Glomerular visceral epithelial cell (primary cell): ENCODE measurements around the gene PADI2.
A peak's percentile ranks its signal among the peaks of the same experiment; 100 is the strongest.

ENCODE experiments used
- DNase-seq: peaks from one replicate; pipeline ENCODE4 v3.0.0-alpha.2; 2016; ENCODE audit errors: extremely low spot score

Gene PADI2

DNA sequence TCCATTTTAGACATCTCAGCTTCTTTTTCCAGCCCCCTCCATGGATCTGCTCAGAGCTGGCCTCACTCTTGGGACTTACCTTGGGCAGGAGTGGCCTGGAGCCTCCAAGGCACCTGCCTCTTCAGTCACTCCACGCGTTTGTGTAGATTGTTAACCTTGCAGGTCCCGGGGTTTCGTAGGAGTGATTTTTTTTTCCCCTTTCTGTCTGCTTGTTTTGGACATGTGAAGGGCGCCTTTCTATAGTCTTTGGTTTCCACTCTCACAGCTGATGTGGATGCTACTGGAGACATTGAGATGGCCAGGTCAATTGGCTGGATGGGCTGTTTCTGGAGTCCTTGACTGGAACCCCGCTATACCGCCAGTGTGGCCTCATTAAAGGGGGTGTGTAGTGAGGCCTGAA lies 63.5 kb downstream of the PADI2 start:
- no peak for DNase-seq

GRCh38 chr1:17053685-17054410 lies 65.4 kb downstream of the PADI2 start, which contains the start of gene SDHB:
TSS of gene SDHB (minus strand) at chr1:17054032. CDS start at chr1:17054019, 13 bp downstream.
- peak; percentile 99 for DNase-seq

DNA sequence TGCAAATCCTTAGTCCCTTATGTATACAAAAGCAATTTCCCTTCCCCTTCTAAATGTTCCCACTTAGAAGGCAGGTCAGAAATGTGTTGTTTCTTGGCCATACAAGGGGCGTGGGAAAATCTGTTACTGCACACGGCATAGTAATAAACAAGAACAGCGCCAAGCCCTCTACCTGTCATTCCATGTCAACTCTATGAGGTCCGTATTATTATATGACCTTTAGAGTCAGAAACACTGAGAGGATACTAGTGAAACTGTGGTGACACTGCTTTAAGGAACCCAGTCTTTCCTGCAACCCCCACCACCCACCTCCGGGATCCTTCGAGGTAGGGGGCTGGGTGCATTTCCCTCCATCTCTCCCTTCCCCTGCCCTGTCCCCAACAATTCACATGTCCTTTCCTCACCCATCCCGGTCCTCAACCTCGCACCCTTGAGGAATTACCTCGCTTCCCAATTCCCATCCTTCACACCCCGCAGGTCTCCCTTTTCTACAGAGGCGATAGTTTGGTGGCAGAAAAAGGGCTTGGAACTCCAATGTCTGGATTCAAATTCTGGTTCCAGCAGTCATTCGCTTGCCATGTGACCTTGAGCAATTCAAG lies 66.1 kb downstream of the PADI2 start:
- no peak for DNase-seq

DNA sequence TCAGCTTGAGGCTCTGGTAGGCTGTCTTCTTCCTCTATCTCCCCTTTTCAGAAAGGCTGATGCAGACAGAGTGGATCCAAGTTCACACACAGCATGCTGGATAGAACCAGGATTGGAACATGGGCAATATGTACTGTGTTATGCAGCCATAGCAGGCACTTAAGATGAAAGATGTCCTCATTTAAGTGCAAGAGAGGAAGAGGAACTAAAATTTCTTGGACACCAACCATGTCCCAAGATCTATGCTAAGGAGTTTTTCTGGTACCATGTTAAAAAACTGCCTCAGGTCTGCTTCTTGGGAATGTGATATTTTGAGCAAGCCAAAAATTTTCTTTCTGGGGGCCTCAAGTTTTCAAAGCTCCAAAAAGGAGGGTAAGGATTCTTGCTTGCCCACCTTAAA lies 66.6 kb downstream of the PADI2 start:
- no peak for DNase-seq

GRCh38 chr1:17052038-17052437 lies 67.2 kb downstream of the PADI2 start:
- DNase-seq = no peak

DNA sequence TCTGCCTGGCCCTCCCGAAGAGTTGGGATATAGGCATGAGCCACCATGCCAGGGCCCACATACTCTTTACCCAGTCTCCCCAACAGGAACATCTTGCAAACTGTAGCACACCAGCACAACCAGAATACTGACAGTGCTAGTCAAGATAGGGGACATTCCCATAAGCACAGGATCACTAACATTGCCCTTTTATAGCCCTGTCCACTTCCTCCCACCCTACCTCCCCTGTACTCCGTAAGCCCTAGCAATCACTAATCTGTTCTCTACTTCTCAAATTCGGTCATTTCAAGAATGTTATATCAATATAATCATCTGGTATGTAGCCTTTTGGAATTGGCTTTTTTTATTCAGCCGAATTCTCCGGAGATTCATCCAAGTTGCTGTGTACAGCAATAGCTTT lies 71.3 kb downstream of the PADI2 start:
- no peak for DNase-seq

- no peak for DNase-seq
These were observed 73.0 kb downstream of the PADI2 start for GRCh38 chr1:17046334-17046657.

DNA sequence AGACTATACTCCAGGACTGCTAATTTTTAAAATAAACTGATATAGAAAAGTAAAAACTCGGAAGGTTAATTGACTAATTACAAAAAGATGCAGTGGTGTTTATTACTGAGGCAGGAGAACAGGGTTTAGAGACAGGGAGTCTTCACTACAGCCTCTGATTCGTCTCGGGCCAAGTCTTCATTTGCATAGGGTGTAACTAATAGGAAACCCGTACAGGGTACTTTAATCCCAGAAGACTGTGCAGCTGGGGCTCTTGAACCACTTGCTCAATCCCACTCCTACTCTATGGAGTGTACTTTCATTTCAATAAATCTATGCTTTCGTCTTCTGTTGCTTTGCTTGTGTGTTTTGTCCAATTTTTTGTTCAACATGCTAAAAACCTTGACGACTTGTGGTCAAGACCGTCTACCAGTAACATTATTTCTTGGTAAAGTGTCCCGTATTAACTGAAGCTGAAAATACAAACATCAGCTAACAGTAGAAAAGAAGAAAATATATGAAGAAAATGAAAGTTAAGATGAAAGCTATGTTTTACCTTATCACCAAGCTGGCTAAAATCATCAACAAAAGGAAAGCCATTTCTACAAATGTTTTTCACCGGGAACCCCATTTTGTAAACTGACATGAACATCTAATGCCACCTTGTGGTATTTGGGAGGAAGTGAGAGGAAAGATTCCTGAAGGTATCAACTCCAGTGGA lies 73.5 kb downstream of the PADI2 start:
- peak; percentile 62 for DNase-seq

DNA sequence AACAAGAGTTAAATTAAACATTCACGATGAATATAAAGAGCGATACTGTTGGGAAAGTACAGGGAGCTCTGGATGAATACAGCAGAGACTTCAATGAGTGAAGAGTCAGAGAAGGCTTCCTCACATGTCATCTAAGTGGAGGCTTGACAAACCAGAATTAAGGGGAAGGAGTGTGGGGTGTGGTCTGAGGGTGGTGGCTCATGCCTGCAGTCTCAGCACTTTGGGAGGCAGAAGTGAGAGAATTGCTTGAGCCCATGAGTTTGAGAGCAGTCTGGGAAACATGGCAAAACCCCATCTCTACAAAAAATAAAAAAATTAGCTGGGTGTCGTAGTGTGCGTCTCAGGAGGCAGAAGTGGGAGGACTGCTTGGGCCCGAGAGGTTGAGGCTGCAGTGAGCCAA lies 74.1 kb downstream of the PADI2 start:
- DNase-seq = no peak

- DNase-seq = no peak
These were observed 75.6 kb downstream of the PADI2 start for GRCh38 chr1:17043676-17044075.

- DNase-seq = no peak
These were observed 79.1 kb downstream of the PADI2 start for GRCh38 chr1:17040135-17040534.

GRCh38 chr1:17039522-17039921 lies 79.7 kb downstream of the PADI2 start:
- no peak for DNase-seq

DNA sequence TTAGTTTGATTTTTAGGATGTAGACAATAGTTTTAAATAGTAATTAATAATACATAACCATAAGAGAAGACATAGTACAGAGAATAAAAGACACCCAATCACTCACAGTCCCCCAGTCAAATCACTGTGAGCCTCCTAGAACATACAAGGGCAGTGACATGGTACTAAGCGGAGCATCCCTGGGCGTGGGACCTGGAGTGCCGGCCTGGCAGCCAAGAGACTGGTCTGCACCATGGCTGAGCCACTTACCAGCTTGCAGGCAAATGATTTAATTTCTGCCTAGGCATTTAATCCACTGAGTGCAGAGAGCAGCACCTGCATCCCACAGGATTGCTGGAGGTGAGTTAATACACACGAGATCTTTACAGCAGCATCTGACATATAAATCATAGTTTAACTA lies 85.8 kb downstream of the PADI2 start:
- DNase-seq = no peak

- no peak for DNase-seq
These were observed 86.5 kb downstream of the PADI2 start for GRCh38 chr1:17032741-17033140.

DNA sequence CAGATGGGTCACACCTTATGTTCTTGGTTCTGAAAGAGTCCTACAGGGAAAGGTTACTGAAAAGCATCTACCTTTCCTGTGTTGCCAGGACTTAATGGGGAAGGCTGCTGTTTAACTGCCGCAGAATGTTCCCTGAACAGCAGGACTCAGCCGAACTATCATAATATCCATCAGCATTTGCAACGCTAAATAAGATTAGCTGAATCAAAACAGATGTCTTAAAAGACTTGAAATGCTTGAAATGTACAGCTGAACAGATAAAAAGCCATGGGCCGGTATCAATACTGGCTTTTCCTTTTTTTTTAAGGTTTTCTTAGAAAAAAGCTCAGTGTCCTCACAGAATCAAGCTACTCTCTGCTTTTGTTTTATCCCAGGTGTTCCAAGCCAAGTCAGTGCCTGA lies 87.8 kb downstream of the PADI2 start:
- DNase-seq = no peak

GRCh38 chr1:17030206-17030605 lies 89.0 kb downstream of the PADI2 start:
- no peak for DNase-seq

- no peak for DNase-seq
These were observed 90.5 kb downstream of the PADI2 start for GRCh38 chr1:17028662-17029188.

DNA sequence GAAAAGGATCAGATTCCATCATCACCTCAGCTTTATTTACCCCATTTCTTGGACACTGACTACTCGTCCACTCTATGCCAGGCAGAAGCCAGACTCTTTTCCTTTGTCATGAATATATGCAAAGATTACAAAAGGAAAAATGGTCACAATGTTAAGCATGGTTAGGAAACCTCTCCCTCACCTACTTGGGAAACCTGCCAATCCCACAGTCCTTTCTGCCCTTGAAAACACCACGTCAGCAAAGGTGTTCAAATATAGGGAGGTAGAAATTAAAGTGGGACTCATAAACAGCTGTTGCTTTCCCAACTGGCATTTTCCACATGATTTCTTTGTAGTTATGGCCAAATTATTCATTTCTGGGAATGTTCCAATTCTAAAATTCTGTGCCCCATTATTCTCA lies 91.4 kb downstream of the PADI2 start:
- no peak for DNase-seq

DNA sequence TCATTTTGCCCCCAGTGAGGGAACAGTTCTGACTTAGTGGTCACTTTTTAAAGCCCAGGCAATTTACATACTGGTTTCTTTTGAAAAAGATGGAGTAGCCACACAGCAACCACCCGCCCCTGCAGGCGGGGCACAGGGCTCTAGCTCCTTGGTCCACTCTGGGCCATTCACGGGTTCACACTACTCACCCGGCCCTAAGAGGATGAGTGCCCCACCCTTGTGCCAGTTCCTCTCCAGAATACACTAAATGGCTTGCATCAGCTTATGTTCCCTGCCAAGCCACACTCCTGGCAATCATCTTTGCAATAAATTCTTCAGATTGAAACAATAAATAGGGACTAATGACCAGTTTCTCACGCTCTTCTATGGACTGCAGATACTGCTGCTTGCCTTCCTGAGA lies 91.8 kb downstream of the PADI2 start:
- DNase-seq = no peak

GRCh38 chr1:17024721-17025120 lies 94.5 kb downstream of the PADI2 start:
- DNase-seq = no peak

DNA sequence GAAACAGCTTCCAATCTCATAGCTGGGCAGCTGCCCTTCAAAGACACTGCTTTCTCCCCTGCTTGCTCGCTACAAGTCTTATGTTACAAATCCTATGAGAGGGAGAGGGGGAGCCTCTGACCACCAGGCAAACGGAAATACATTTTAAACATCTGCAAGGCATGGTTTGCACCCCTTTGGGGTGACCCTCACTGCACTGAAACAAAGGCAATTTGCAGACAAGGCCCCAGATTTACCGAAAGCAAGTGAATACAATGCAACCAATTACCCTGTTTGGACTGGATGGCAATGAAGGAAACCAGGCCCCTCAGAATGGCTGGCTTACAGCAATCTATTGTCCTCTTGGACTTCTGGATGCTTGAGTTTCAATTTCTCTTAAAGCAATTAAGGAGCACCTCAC lies 95.7 kb downstream of the PADI2 start:
- no peak for DNase-seq

DNA sequence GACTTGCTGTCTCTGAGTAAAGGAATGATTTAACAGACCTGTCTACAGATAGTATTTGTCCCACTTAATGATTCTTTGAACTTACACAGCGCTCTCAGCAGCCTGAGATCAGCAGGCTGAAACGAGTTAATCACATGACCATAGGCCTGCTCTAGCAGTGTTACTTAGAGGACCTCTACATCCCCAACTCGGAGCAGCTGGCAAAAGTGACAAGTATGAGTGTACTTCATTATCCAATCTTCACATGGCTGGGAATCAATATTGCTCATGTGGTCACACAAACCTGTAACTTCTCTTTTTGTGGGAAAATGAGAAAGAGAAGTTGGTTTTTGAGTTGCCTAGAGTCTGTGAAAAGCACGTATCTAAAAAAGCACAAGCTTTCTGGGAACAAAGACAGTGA lies 96.1 kb downstream of the PADI2 start:
- DNase-seq = no peak

- DNase-seq = no peak
These were observed 97.4 kb downstream of the PADI2 start for GRCh38 chr1:17021896-17022295.
